Hematopoietic multipotent progenitor cell treated with erythropoietin and hydrocortisone succinate and interleukin-3 and kit ligand, for 15 days (in vitro differentiated cells): Measurements from ENCODE around the gene TM9SF3.
"Not testable (repeated sequence)": the region's sequence is repeated elsewhere in the genome, so short reads cannot be mapped to it uniquely, and the experiment has no call there.

Experiments used
- DNase-seq: peaks from one replicate; pipeline ENCODE4 v3.0.0-alpha.2; 2015; ENCODE audit warnings: low spot score

The TM9SF3 gene

GRCh38 chr10:96565774-96566173, 21.0 kb downstream of the TM9SF3 start:
- DNase-seq, result peak; percentile 37

DNA sequence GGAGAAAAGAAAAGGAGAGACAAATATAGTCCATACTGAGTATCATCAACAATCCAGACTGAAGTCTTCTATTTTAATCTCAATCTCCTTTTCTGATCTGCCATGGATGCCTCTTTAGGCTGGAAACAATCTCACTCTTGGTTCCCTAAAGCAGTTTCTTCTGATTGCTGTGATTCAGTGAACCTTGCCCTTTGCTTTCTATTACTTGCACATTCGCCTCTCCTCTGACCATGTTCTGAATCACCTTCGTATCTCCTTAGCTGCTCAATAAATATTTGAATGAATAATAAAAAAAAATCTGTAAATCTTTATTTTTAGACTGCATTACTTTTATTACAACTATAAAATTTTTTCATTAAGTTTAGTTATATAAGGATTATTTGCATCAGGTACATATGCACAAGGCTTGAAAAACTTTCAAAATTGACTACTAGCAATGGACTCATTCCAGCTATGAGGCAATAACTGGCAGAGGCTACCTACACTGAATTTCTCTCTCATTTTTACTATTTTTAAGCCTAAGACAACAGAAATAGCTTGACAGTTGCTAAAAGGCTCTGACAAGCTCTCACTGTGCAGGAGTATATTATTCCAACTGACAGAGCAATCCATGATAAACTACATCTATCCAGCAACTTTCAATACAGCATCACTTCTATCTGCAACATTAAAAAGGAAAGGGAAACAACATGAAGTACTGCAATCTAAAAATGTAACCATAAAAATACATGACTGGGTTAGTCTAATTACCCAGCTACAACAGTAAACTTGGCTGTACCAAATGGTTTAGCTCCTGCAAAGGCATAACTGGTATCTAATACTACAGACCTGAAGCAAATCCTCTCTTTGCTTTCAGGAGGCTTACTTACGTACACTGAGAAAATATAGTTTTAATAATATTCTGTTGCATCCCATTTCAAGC, 25.6 kb downstream of the TM9SF3 start:
- DNase-seq, result no peak

- DNase-seq, result no peak
These were observed 26.3 kb downstream of the TM9SF3 start for GRCh38 chr10:96560489-96560888.

- peak; percentile 49 for DNase-seq
These were observed 30.8 kb downstream of the TM9SF3 start for GRCh38 chr10:96556003-96556402.

DNA sequence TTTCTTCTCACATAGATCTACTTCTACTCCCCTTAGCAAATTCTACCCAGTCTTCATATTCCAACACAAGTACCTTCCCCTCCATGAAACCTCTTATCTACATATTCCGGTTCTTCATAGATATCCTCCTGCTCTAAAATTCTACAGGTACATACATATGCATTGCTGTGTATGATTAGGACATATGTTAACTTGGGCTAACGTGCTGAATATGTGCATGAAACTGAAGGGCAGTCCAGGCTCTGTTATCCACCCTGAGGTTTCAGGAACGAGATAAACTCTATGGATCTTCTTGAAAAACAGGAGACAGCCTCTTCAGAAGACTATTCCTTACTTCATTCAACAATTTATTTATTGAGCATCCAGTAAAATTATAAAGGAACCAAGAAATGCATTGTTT, 31.5 kb downstream of the TM9SF3 start:
- DNase-seq, result no peak

GRCh38 chr10:96548589-96548988, 38.2 kb downstream of the TM9SF3 start:
- DNase-seq, result no peak

GRCh38 chr10:96545558-96545957, 41.3 kb downstream of the TM9SF3 start:
- DNase-seq, result not testable (repeated sequence)

GRCh38 chr10:96541921-96542320, 44.9 kb downstream of the TM9SF3 start:
- no peak for DNase-seq

- DNase-seq, result no peak
These were observed 46.6 kb downstream of the TM9SF3 start for GRCh38 chr10:96540240-96540639.

DNA sequence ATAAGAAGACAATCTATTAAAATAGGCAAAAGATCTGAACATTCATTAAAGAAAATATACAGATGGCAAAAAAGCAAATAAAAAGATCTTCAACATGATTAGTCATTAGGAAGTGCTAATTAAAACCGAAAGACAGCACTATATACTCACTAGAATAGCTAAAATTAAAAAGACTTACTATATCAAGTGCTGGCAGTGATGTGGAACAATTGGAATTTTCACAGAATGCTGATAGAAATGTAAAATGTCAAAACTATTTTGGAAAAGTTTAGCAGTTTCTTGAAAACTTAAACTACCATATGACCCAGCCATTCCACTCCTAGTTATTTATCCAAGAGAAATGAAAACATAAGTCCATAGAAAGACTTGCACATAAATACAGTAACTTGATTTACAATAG, 48.1 kb downstream of the TM9SF3 start:
- DNase-seq, result no peak

DNA sequence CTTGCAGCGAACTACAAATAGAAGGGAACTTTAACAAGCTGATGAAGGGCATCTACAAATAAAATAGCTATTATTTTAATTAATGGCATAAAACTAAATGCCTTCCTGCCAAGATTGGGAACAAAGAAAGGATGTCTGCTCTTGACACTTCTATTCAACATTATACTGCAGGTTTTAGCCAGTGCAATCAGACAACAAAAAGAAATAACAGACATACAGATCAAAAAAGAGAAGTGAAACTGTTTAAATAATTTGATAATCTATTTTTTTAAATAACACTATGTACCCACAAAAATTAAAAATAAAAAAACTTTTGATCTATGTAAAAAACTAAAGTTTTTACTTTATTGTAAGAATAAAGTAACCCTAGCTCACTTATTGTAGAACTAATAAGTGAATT, 50.7 kb downstream of the TM9SF3 start:
- DNase-seq, result no peak

DNA sequence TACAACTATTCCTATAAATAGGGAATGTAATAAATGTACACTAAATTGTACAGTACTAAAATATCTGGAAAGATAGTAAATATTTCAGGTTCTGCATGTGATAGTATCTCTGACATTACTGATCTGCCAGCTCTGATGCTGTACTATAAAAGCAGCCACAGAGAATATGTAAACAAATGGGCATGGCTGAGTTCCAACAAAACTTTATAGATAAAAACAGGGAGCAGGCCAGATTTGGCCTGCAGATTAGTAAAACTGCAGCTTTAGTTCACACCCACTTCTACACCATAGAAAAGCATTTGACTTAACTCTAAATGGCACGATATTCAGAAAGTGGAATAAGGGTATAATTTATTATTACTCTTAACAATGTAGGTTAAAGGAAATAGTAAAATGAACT, 54.3 kb downstream of the TM9SF3 start:
- peak; percentile 58 for DNase-seq

DNA sequence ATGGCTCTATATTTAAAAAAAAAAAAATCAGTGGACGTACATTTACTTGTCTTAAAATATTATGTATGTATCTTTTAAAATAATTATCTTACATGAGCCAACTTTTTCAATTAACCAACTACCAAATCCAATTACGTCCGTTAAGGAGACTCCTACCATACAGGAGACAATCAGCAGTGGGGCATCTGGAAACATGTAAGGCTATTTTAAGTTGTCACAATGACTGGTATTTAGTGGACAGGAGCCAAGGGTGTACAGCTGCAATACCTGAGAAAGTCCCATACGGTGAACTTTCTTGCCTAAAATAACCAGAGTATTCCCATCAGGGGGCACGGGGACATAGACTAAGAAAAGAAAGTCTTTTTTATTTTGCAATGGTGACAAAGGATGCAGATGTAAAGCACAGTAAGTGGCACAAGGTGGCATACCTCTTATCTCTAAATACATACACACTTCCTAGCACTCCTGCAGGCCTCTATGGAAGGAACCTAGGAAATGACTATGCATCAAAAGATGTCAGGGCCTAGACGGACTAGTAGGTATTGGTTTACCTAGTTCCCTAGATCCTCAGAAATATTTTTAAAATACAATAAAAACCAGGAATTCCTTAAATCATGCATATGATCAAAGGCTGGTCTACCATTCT, 57.1 kb downstream of the TM9SF3 start:
- peak; percentile 10 for DNase-seq

DNA sequence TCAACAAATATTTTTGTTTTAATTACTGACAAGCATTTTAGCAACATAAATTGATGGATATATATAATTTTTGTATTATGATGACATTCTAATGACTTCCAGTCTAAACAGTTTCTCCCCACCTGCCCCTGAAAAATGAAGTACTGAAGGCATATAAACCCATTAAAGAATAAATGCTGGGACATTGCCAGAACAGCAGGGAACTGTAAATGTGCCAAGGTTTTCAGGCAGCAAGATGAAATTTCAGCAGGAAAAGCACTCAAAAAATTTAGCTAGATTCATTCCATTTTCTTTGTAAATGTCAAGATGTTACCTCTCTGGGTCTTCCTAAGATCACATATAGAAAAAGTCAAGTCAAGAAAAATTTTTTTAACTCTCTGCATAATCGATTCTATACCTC, 62.1 kb downstream of the TM9SF3 start:
- DNase-seq, result no peak

DNA sequence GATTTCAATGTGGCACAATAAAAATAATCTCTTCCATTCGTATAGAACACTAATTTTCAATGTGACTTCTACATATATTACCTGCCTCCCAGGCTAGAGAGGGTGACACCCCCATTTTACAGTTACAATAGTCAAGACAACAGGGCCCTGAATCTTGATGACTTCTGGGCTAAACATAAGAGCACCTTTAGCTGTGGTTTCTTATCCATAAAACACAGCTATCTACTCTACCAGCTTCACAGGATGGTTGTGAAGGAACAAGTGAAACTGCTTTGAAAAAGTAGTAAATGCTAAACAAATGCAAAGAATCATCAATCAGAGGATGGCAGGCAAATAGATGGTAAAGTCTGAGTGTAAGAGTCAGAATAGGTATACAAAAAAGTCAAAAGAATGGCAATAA, 69.5 kb downstream of the TM9SF3 start:
- no peak for DNase-seq

GRCh38 chr10:96516337-96516736, 70.5 kb downstream of the TM9SF3 start:
- DNase-seq, result no peak

DNA sequence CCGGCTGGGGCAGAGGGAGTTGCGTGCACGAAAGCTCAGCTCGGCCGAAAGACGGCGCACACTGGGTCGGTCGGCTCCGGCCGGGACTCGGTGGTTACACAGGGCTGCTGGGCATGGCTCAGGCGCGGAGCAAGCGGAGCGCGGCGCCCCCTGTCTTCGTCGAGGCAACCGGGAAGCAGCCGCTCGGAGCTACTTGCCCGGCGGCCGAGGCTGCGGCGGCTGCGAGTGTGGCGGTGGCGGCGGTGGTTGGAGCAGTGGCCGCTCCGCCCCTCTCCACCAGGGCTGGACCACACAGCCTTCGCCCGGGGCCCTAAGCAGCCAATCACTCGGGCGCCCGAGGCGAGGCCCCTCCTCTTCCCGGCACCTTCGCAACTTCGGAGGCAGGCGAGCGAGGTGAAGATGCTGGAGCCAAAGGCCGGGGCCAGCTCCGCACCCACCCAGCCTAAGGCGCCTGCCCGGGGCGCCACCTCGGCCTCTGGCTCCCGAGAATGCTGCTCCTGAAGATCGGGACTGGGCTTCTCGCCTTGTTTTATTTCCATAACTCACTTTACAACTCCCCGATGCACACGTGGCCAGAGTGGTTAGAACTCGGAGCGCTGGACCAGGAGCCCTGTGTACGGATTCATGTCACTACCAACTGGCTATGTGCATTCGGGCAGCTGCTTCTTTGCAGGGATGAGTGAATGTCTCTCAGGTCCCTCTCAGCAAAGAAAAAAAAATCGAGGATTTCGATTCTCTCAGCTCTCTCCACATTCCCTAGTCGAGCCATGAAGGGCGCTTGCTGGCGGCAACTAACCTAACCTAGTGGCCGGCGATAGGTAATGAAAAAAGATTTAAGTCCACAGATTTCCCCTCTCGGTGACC, 72.9 kb downstream of the TM9SF3 start, which contains the start of gene TLL2:
Gene TLL2 (minus strand): TSS at position 229 of the 864 bp plus-strand sequence. CDS start 241 bp downstream, outside the sequence.
- DNase-seq, result peak; percentile 52

DNA sequence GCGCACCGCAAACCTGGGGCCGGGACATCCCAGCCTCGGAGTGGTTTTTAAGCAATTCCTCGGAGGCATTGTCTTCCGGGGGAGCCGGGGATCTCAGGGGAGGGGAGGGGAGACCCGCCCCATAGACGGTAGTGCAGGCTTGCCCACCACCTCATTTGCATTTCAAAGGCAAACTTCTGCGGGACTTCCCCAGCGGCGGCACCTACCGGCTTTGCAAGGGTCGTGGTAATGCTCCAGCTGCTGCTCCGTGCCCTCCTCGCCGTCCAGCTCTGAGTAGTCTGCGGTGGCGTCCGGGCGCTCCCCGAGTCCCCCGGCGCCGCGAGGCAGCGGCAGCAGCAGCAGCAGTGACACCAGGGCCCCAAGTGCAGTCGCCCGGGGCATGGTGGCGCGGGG, 73.5 kb downstream of the TM9SF3 start:
- no peak for DNase-seq

DNA sequence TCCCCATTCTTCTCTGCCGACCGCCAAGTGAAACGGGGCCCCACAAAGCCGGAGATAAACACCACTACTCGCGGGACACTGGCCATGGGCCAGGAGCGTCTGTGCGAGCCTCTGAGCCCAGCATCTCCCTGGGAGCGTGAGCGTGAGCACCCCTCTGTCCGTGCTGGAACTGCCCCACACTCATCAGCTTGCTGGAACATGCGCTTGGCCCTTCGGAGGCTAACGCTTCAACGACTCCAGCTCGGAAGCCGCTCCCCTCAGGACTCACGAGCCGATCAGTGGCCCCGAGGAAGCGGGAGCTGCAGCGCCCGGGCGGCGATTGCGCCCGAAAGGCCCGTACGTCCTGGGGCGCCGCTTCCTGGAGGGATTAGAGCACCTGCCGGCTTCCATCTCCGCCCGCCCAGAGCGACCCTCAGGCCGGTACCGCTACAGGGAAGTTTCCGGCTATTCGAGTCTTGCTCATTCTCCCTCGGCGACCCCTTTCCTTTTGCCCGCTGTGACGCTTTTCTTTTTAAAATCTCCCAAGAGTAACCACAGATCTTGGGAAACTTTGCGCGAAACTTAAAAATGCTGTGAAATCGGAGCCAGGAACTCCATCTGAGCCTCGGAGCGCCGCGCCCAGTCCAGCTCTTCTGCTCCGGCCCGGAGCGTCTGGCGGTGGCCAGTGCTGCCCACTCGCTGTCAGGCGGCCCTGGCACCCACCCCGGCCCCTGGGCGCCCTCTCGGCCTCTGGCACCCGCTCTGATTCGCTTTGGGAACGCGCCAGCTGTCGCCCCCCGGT, 74.1 kb downstream of the TM9SF3 start:
- no peak for DNase-seq

GRCh38 chr10:96511044-96511945, 75.5 kb downstream of the TM9SF3 start:
- peak; percentile 47 for DNase-seq
